Measurements from ENCODE around the gene C20orf173.

DNA sequence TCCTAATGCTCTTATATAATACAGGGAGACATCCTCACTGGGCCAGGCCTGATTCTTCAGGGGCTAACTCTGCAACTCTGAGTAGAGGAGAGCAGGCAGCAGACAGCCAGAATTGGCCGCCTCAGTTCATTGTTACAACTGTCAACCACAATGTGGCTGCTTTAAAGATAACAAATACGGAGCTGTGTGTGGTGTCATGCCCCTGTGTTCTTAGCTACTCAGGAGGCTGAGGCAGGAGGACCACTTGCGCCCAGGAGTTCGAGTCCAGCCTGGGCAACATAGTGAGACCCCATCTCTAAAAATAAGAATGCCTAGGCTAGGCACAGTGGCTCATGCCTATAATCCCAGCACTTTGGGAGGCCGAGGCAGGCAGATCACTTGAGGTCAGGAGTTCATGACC lies 39.7 kb downstream of the C20orf173 start:
- TF ChIP-seq, protein P1, sequence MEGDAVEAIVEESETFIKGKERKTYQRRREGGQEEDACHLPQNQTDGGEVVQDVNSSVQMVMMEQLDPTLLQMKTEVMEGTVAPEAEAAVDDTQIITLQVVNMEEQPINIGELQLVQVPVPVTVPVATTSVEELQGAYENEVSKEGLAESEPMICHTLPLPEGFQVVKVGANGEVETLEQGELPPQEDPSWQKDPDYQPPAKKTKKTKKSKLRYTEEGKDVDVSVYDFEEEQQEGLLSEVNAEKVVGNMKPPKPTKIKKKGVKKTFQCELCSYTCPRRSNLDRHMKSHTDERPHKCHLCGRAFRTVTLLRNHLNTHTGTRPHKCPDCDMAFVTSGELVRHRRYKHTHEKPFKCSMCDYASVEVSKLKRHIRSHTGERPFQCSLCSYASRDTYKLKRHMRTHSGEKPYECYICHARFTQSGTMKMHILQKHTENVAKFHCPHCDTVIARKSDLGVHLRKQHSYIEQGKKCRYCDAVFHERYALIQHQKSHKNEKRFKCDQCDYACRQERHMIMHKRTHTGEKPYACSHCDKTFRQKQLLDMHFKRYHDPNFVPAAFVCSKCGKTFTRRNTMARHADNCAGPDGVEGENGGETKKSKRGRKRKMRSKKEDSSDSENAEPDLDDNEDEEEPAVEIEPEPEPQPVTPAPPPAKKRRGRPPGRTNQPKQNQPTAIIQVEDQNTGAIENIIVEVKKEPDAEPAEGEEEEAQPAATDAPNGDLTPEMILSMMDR (IDR thresholded peaks at IDR 0.05), result no peak
- TF ChIP-seq POLR2AphosphoS5 (IDR thresholded peaks at IDR 0.05) (no peak), POLR2A (IDR thresholded peaks at IDR 0.05) (no peak), EP300 (IDR thresholded peaks at IDR 0.05) (no peak)
